22Rv1 (cell line): ENCODE results near the gene TTLL8.

Experiments
- CTCF ChIP-seq: fragments of 450-650 bp; IDR thresholded peaks from 2 replicates; pipeline ENCODE4 v1.5.1; 2017; ENCODE audit warnings: mild to moderate bottlenecking
- ZFX ChIP-seq: fragments of 450-650 bp; IDR thresholded peaks from 2 replicates; pipeline ENCODE4 v1.6.1; 2017; ENCODE audit warnings: antibody characterized with exemption, borderline replicate concordance

GRCh38 chr22:49986325-49986724, 71.8 kb downstream of the TTLL8 start:
- TF ChIP-seq CTCF, result no peak
- TF ChIP-seq ZFX, result no peak
